Limb (tissue), 2 donors: ENCODE measurements around the gene MORN2.

Experiments used
- DNase-seq, 2 donors: peaks; one replicate each; pipeline ENCODE4 v3.0.0-alpha.2; 2016; ENCODE audit errors: extremely low spot score in 2 of 2

The MORN2 gene

DNA sequence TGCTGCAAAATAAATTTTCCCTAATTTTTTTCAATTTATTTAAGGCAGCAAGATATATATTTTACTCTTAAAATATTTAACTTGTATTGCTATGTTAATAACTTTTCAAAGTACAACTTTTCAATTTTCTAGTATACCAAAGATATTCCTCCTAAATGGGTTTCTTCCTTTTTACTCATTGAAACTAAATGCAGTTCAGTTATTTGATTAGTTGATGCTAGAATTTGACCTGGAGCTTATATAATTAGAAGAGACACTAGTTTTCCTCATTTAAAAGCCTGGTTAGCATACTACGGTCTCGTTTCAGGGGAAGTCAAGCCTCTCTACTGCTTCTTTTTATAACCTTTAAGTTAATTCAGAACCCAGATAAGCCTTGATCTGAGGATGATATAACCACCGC lies 13.8 kb downstream of the MORN2 start, which contains the start of gene ARHGEF33:
Gene ARHGEF33 (plus strand): TSS at position 301 of the 400 bp plus-strand sequence. CDS start 29,573 bp downstream, outside the sequence.
- no peak for DNase-seq

- DNase-seq, result no peak
These were observed 17.0 kb downstream of the MORN2 start for GRCh38 chr2:38892819-38893218.

DNA sequence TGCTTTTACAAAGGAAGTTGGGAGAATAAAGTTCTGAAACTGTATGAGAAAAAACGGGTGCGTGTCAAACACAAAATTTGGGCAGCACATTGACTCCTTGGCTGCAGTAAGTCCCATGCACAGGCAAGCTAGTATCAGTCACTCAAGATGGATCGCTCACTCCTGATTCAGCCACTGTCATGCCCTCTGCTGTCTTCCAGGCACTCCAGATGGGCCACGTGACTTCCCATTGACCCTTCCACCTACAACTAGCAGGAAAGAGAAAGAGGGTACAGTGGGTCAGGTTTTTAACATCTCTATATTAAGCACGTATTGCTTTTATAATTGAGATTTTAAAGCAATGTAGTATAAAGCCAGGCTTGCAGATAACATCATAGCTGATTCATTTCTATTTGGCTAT lies 22.5 kb downstream of the MORN2 start:
- no peak for DNase-seq

DNA sequence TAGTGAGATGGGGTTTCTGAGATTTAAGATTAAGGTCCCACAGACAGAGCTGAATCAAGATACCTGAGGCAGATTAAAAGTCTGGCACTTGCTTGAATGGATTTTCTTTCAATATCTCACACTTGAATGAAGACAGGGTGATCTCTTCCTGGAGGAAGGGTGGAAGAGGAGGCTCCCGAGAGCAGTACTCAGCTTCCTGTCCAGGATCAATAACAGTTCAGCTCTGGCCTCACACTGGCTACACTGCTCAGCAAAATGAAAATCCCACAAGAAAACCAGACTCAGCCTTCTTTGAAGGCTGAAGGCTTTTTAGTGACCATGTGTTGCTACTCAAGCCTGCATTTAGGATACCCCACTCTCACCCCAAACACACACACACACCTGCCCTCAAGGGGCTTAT lies 24.9 kb downstream of the MORN2 start:
- DNase-seq, result no peak

GRCh38 chr2:38905251-38905650 lies 29.5 kb downstream of the MORN2 start:
- DNase-seq, result no peak

DNA sequence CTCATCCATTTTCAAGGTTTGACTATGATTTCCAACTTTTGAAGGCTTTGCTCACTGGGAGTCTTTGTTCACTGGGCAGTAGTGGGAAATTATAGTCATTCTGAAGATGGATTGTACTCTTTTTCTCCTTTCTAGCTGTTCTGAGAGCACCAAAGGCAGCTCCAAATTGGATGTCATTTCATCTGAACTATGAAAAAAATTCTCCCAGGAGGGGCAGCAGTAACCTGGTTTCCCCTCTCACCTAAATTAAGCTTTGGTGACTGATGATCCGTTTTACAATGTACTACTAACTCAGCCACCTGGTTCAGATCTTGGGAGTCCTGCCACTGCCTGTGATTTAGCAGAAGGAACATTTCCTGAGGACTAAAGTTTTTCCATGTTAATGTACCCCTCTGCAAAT lies 31.5 kb downstream of the MORN2 start:
- DNase-seq, result no peak

- DNase-seq, result no peak
These were observed 32.2 kb downstream of the MORN2 start for GRCh38 chr2:38907743-38908562.

- DNase-seq, result no peak
These were observed 34.1 kb downstream of the MORN2 start for GRCh38 chr2:38909872-38910271.

DNA sequence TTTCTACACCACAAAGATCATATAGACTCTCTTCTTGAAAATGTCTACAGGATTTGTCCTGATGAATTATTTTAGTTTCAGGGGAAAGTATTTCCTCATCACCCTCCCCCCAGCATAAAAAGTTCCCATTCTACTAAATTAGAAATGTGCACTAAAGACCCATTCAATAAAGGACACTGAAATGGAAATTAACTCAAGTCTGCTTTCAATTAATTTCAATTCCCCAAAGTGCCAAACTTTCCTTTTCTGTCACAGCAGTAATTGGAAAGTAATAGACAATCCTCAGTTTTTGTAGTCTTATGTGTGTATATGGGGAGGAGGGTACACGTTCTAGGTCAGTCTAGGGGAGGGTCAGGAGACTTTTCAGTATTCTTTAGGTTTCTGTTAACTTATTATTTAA lies 35.4 kb downstream of the MORN2 start:
- DNase-seq, result no peak

DNA sequence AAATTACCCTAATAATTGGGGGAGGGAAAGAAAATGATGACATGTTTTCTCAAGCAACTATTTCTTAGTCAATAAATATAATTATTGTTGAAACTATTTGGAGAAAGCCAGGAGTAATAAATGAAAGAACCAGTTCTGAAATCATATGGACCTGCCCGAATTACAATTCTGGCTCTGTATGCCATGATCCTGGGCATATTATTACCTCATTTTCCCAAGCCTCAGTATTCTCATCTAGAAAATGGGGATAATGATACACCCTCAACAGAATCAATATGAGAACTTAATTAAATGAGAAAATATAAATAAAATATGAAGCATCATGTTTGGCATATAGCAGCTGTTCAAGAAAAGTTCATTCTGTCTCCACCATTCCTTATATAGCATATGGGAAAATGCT lies 36.8 kb downstream of the MORN2 start:
- DNase-seq, result no peak

GRCh38 chr2:38922389-38922788 lies 46.6 kb downstream of the MORN2 start:
- no peak for DNase-seq

DNA sequence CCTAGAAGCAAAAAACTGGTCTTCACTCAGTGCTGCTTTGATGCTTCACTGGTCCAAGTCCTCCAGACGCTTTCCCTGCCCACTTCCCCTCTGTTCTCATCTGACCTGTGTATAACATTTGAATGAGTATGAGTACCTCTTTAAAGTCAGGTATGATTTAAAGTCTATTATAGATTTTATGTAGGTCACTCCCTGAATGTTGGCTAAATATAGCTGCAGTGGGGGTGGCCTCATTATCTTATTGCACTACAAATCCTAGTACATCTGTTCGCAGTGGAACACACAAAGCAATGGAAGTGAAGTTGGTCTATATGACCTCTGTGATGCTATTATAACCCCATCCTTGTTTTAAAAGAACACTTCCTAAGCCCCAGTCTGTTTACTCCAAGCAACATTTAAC lies 47.1 kb downstream of the MORN2 start:
- no peak for DNase-seq

DNA sequence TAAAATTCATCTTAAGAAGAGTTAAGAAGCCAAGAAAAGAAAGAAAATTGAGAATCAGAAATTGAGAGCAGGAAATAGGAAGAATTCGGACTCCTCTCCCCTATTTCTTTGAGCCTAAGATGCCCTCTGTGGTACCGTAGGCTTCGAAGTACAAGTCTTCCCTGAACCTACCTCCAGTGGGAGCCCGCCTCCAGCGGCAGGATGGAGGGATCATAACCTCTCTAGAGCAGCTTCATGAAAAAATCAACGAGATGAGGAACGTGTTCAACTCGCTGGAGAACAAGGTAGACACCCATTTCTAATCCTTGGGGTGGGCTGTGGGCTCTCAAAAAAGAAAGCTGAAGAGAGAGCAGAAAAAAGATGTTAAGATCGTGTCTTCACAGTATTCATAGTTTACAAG lies 50.2 kb downstream of the MORN2 start:
- DNase-seq, result no peak

- DNase-seq, result no peak
These were observed 54.8 kb downstream of the MORN2 start for GRCh38 chr2:38930600-38930999.
